Mesothelial cell of epicardium (in vitro differentiated cells): ENCODE measurements around the gene ADM2. TPM values are rescaled to one million over a fixed set of nuclear protein-coding genes. Genes with fewer than 3 reads are reported as not detected.

Experiments used
- DNase-seq, 2 experiments: peaks; one replicate each; pipeline ENCODE4 v3.0.0; 2021; ENCODE audit warnings: low spot score in 2 of 2; ENCODE audit not compliant: unreplicated experiment in 2 of 2
- H3K27ac Mint-ChIP-seq: 2 replicates; pipeline ENCODE4 v1.8.0; 2021; ENCODE audit warnings: mixed read lengths
- H3K27me3 Mint-ChIP-seq: 2 replicates; pipeline ENCODE4 v1.8.0; 2021; ENCODE audit warnings: low read depth, mixed read lengths
- H3K36me3 Mint-ChIP-seq: 2 replicates; pipeline ENCODE4 v1.8.0; 2021; ENCODE audit warnings: mixed read lengths
- H3K4me1 Mint-ChIP-seq: 2 replicates; pipeline ENCODE4 v1.8.0; 2021; ENCODE audit warnings: mixed read lengths
- H3K4me3 Mint-ChIP-seq: 2 replicates; pipeline ENCODE4 v1.8.0; 2021; ENCODE audit warnings: mild to moderate bottlenecking, moderate library complexity, mixed read lengths
- H3K9me3 Mint-ChIP-seq: 2 replicates; pipeline ENCODE4 v1.8.0; 2021; ENCODE audit warnings: mixed read lengths
- total RNA-seq: library from RNA; stranded (reverse); gene quantifications from 3 replicates; pipeline ENCODE4 v1.2.1, GENCODE V29; 2021
- TF ChIP-seq, protein P1 (sequence below): fragments of 200-600 bp; sonication (generic); IDR thresholded peaks from one replicate; pipeline ENCODE4 v1.5.0; 2021; ENCODE audit warnings: antibody characterized with exemption; ENCODE audit not compliant: unreplicated experiment

The ADM2 gene
- total RNA-seq, 1 donor from 2014 or later: 1.4 TPM

GRCh38 chr22:50456466-50457234 is 24.7 kb upstream of the ADM2 start:
- Mint-ChIP-seq H3K36me3 (peaks cover 25% of the 10 kb centered on the region), H3K27me3 (no peaks in the 10 kb centered on the region), H3K4me3 (no peak overlapping the region), H3K27ac (no peak overlapping the region), H3K4me1 (peaks cover 2% of the 10 kb centered on the region), H3K9me3 (no peaks in the 10 kb centered on the region)
- no peak for DNase-seq
- TF ChIP-seq, protein P1, sequence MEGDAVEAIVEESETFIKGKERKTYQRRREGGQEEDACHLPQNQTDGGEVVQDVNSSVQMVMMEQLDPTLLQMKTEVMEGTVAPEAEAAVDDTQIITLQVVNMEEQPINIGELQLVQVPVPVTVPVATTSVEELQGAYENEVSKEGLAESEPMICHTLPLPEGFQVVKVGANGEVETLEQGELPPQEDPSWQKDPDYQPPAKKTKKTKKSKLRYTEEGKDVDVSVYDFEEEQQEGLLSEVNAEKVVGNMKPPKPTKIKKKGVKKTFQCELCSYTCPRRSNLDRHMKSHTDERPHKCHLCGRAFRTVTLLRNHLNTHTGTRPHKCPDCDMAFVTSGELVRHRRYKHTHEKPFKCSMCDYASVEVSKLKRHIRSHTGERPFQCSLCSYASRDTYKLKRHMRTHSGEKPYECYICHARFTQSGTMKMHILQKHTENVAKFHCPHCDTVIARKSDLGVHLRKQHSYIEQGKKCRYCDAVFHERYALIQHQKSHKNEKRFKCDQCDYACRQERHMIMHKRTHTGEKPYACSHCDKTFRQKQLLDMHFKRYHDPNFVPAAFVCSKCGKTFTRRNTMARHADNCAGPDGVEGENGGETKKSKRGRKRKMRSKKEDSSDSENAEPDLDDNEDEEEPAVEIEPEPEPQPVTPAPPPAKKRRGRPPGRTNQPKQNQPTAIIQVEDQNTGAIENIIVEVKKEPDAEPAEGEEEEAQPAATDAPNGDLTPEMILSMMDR: no peak

DNA sequence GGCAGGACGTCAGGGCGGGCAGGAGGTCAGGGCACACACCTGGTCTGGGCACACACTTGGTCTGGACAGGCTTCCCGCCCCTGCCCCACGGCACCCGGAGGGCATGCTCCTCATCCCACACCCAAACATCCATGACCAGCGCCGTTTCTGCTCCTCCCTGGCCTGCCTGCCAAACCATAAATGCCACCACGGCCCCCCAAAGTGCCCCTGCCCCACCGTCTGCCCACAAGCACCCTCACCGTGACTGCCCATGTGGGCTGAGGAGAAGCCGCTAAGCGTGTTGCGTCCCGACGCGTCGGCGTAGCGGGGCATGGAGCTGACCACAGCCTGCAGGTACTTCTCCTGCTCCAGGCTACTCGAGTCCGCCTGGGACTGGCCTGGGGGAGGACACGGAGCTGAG is 22.3 kb upstream of the ADM2 start:
- Mint-ChIP-seq H3K9me3 (no peaks in the 10 kb centered on the region), H3K27me3 (no peaks in the 10 kb centered on the region), H3K36me3 (peaks cover 25% of the 10 kb centered on the region), H3K4me3 (no peak overlapping the region), H3K27ac (no peak overlapping the region), H3K4me1 (peaks cover 2% of the 10 kb centered on the region)
- TF ChIP-seq, protein P1: no peak
- no peak for DNase-seq

- TF ChIP-seq, protein P1: no peak
- Mint-ChIP-seq H3K27me3 (no peaks in the 10 kb centered on the region), H3K4me3 (no peak overlapping the region), H3K27ac (no peak overlapping the region), H3K9me3 (no peaks in the 10 kb centered on the region), H3K4me1 (peaks cover 2% of the 10 kb centered on the region), H3K36me3 (peaks cover 25% of the 10 kb centered on the region)
- no peak for DNase-seq
Observed at GRCh38 chr22:50459496-50460140, 21.7 kb upstream of the ADM2 start.

DNA sequence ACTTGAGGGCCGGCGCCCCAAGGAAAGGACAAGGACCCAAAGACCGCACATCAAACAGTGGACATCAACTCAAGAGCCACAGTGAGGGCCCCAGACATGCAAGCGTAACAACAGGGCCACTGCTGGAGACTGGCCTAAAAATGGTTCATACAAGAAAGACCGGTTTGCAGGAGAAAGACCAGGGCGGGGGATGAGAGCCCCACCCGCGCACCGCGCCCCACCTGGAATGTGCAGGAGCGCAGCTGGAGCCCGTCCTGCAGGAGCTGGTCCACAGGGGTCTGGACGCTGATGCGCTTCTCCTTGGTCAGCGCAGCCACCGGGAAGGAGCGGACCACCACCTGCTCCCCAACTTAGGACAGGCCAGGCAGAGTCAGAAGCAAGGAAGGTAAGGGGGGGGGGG is 20.4 kb upstream of the ADM2 start:
- H3K36me3 Mint-ChIP-seq: peaks cover 25% of the 10 kb centered on the region
- H3K9me3 Mint-ChIP-seq: no peaks in the 10 kb centered on the region
- no peak for DNase-seq
- H3K4me1 Mint-ChIP-seq: peaks cover 2% of the 10 kb centered on the region
- TF ChIP-seq, protein P1: no peak
- H3K27me3 Mint-ChIP-seq: no peaks in the 10 kb centered on the region
- peak overlapping the region; percentile 47 for H3K27ac Mint-ChIP-seq
- no peak overlapping the region for H3K4me3 Mint-ChIP-seq

DNA sequence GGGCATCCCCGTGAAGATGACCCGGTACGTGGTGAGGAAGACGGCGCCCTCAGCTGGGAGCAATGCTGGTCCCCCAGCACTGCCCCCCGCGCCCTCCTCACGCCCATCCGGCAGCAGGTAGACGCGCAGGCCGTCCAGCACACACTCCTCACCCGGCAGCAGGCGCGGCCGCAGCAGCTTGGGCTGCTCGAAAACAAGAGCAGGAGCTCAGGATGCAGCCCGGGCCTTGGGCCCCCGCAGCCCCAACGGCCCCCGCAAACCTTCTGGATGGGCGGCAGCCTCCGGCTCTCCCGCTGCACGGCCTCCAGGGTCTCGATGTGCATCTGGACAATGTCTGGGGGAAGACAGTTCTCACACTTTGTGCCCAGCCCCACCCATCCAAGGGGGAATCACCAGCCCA is 19.8 kb upstream of the ADM2 start:
- Mint-ChIP-seq H3K4me1 (peaks cover 2% of the 10 kb centered on the region), H3K36me3 (peaks cover 25% of the 10 kb centered on the region), H3K4me3 (no peak overlapping the region), H3K27ac (no peak overlapping the region), H3K27me3 (no peaks in the 10 kb centered on the region), H3K9me3 (no peaks in the 10 kb centered on the region)
- TF ChIP-seq, protein P1: no peak
- DNase-seq: no peak
